ENCODE data around the gene MLXIP.
"Not testable (repeated sequence)": the region's sequence is repeated elsewhere in the genome, so short reads cannot be mapped to it uniquely, and the experiment has no call there.

The MLXIP gene

DNA sequence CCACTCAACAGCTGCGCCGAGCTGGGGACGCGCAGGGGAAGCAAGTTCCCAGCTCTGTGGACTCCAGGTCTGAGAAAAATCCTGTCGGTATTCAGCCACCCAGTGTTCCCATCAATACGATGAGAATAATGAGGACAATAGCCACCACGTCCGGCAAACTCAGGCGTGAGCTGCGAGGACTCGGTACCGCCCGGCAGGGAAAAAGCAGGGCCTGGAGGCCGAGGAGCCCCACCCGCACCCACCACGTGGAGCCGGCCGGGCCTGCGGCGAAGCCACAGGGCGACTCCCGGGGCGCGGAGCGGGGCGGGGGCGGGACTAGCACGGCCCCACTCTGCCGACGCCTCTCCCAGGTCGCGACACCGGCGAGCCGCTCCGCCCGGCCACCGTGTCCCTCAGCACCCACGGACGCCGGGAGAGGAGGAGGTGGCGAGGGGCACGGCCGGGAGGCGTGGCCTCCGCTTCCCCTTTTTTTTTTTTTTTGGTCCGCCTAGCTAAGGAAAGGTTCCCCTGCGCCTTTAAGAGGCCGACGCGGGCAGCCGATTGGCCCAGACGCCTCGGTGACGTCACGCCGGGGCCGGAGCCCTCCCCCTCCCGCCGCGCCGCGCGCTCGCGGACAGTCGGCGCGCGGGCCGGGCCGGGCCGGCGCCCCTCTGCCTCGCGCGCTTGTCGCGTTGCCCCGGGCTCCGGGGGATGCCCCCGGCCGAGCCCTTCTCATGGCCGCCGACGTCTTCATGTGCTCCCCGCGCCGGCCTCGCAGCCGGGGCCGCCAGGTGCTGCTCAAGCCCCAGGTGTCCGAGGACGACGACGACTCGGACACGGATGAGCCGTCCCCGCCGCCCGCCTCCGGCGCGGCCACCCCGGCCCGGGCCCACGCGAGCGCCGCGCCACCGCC lies at the start of gene MLXIP:
MLXIP (plus strand) TSS at position 616 of the 892 bp plus-strand sequence; CDS start at position 714, 98 bp downstream.
- DNase-seq (ENCODE audit: insufficient read length, low spot score) (peak; percentile 95), FAIRE-seq (no peak)

GRCh38 chr12:122028905-122029560 lies 49.5 kb upstream of the MLXIP start:
- DNase-seq (ENCODE audit: insufficient read length, low spot score) (peak; percentile 60), FAIRE-seq (peak; percentile 86)

DNA sequence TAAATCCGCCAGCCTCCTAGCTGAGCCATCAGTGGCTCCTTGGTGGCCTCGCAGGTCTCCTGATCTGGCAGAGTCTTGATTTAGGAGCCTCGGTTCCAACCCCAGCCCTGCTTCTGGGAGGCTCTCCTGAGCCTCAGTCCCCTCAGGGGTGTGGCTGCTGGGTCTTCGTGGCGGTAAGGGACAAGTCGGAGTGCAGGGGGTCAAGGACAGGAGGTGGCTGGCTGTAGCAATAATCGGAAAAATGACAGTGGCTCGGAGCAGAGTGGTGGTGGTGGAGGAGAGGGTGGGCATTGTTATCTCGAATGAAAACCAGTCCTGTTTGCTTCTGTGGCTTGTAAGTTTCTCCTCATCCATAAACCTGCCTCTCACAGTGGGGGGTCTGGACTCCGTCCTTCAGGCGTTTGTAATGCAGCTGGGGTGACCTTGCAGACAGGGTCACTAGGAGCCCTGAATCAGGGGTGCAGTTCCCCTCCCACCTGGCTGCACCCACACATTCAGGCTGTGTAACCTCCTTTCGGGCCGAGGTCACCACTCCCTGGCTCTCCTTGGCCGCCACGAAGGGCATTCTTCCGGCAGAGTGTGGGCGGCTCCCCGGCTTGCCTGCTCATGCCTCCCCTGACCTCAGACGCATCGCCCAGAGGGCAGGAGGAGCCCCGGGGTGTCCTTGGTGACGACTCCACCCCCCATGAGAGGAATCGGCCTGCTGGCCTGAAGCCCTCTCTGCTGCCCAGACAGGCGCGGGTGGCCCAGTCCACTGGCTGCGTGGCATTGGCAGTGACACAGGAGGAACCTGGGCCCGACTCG lies 48.7 kb upstream of the MLXIP start:
- FAIRE-seq (no peak), DNase-seq (ENCODE audit: insufficient read length, low spot score) (no peak)

DNA sequence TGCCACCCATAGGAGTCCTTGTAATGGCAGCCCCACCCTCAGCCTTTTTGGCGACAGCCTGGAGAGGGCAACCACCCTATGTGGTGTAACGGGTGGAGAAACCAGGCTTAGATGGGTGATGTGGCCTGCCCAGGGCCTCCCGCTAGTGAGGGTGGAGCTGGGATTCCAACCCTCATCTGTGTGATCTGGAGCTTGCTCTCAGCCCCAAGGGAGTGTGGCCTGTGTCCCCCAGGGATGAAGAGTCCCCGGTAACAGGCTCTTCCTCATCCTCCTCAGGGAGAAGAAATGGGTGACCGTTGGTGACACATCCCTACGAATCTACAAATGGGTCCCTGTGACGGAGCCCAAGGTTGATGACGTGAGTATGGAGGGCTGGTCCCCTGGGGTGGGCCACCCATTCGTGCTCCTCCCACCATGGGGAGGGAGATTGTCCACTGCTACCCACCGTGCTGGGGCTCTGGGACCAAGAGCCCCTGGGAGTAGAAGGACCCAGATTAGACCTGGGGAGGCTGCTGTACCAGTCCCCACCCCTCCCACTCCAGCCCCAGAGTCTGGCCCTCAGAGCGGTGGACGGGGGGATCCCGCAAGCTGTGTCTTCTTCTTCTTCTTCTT lies 48.0 kb upstream of the MLXIP start:
- no peak for FAIRE-seq
- no peak for DNase-seq (ENCODE audit: insufficient read length, low spot score)

- peak; percentile 64 for FAIRE-seq
- peak; percentile 42 for DNase-seq (ENCODE audit: insufficient read length, low spot score)
These were observed 47.0 kb upstream of the MLXIP start for GRCh38 chr12:122031342-122032216.

DNA sequence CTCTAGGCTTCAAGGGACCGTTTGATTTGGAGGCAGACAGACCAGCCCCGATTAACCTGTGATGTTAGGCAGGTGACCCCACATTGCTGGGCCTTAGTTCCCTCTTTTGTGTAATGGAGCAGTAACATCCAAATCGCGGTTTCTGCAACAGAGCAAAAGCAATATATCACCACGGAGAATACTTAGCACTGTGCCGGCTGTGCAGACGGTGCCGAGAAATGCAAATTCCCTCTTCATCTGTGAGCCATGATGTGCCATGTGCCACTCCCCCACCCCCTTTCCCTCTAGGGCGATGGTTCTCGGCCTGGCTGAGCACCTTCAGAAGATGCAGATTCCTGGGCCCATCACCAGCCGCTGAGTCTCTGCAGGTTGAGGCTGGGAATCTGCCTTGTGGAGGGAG lies 46.0 kb upstream of the MLXIP start:
- no peak for DNase-seq (ENCODE audit: insufficient read length, low spot score)
- FAIRE-seq: no peak

GRCh38 chr12:122035292-122035691 lies 43.3 kb upstream of the MLXIP start:
- FAIRE-seq (no peak), DNase-seq (ENCODE audit: insufficient read length, low spot score) (no peak)

- DNase-seq (ENCODE audit: insufficient read length, low spot score) (no peak), FAIRE-seq (no peak)
These were observed 42.4 kb upstream of the MLXIP start for GRCh38 chr12:122036153-122036552.

- peak; percentile 84 for FAIRE-seq
These were observed 37.8 kb upstream of the MLXIP start for GRCh38 chr12:122040579-122041386.

GRCh38 chr12:122041458-122041857 lies 37.1 kb upstream of the MLXIP start:
- not testable (repeated sequence) for FAIRE-seq; DNase-seq (ENCODE audit: insufficient read length, low spot score)

More at GRCh38 chr12:122040579-122041386, 37.8 kb upstream of the MLXIP start:
- no peak for DNase-seq (ENCODE audit: insufficient read length, low spot score)

GRCh38 chr12:122042910-122043309 lies 35.6 kb upstream of the MLXIP start:
- DNase-seq (ENCODE audit: insufficient read length, low spot score) (no peak), FAIRE-seq (no peak)

DNA sequence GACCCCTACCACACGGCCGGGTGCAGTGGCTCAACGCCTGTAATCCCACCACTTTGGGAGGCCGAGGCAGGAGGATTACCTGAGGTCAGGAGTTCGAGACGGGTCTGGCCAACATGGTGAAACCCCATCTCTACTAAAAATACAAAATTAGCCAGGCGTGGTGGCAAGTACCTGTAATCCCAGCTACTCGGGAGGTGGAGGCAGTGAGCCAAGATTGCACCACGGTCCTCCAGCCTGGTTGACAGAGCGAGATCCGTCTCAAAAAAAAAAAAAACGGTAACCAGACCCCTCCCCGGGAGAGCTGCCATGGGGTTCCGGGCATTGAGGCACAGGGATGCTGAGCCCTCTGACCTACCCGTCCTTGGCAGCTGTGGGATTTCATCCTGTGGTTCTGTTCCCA lies 35.1 kb upstream of the MLXIP start:
- DNase-seq (ENCODE audit: insufficient read length, low spot score) (no peak), FAIRE-seq (no peak)

GRCh38 chr12:122045262-122045661 lies 33.3 kb upstream of the MLXIP start:
- no peak for DNase-seq (ENCODE audit: insufficient read length, low spot score)

GRCh38 chr12:122046145-122046544 lies 32.4 kb upstream of the MLXIP start:
- no peak for DNase-seq (ENCODE audit: insufficient read length, low spot score)

More at GRCh38 chr12:122045262-122045661, 33.3 kb upstream of the MLXIP start:
- FAIRE-seq: no peak

GRCh38 chr12:122048151-122048550 lies 30.4 kb upstream of the MLXIP start:
- DNase-seq (ENCODE audit: insufficient read length, low spot score) (no peak), FAIRE-seq (no peak)

More at GRCh38 chr12:122046145-122046544, 32.4 kb upstream of the MLXIP start:
- FAIRE-seq: no peak

GRCh38 chr12:122049827-122050226 lies 28.7 kb upstream of the MLXIP start:
- no peak for DNase-seq (ENCODE audit: insufficient read length, low spot score)
- no peak for FAIRE-seq

- DNase-seq (ENCODE audit: insufficient read length, low spot score) (no peak), FAIRE-seq (no peak)
These were observed 27.9 kb upstream of the MLXIP start for GRCh38 chr12:122050706-122051105.

DNA sequence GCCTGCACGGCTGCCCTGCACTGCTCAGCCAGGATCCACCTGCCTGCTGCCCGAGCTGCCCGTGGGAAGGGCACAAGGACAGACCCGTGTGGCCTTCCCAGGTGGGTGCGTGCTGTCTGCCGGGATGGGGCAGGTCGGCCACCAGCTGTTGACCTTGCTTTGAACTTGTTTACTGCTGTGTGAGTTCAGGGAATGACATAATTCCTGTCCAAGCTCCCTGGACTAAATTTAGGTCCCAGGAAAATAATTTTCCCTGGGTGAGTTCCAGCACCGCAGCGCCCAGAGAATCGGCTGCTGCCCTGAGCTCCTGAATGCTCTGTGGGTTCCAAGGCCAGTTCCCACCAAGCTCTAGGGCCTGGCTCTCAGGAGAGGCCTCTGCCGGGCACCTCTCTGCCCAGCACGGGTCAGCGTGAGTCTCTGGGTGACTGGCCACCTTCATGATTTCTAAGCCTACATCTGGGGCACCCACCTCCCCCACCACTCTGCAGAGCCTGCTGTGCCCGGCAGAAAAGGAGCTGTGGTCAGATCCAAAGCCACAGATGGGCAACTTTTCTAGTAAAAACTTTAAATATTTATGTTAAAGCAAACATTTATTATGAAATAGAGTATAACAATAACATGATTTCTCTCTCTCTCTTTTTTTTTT lies 27.2 kb upstream of the MLXIP start:
- DNase-seq (ENCODE audit: insufficient read length, low spot score): no peak
- FAIRE-seq: no peak
